Thymus (tissue), 11 donors: ENCODE measurements around the gene RASSF10. TPM values are rescaled to one million over a fixed set of nuclear protein-coding genes. Genes with fewer than 3 reads are reported as not detected.
A peak's percentile ranks its signal among the peaks of the same experiment; 100 is the strongest.

Experiments
- DNase-seq, 9 donors: peaks; one replicate each; pipeline ENCODE4 v3.0.0-alpha.2; 2013; ENCODE audit warnings: low spot score in 9 of 9, low read depth in 6 of 9, missing footprints in 1 of 9
- H3K27ac ChIP-seq, 2 donors: one replicate each; pipeline ENCODE4 v1.5.1; 2013; ENCODE audit warnings: control low read depth in 1 of 2, low read depth in 1 of 2, low read length in 1 of 2, mild to moderate bottlenecking in 1 of 2, moderate library complexity in 1 of 2
- H3K27me3 ChIP-seq, 2 donors: one replicate each; pipeline ENCODE4 v1.5.1; 2013; ENCODE audit warnings: low read length in 1 of 2; ENCODE audit not compliant: control insufficient read depth in 2 of 2, insufficient read depth in 1 of 2
- H3K36me3 ChIP-seq, 2 donors: one replicate each; pipeline ENCODE4 v1.5.1; 2013; ENCODE audit warnings: low read length in 1 of 2, mild to moderate bottlenecking in 1 of 2, moderate library complexity in 1 of 2; ENCODE audit not compliant: control insufficient read depth in 2 of 2, insufficient read depth in 2 of 2
- H3K4me1 ChIP-seq, 2 donors: one replicate each; pipeline ENCODE4 v1.5.1; 2013; ENCODE audit warnings: low read length in 2 of 2; ENCODE audit not compliant: control insufficient read depth in 2 of 2, insufficient read depth in 2 of 2
- H3K4me3 ChIP-seq, 2 donors: one replicate each; pipeline ENCODE4 v1.5.1; 2013; ENCODE audit warnings: low read length in 2 of 2, control low read depth in 1 of 2, mild to moderate bottlenecking in 1 of 2
- H3K9me3 ChIP-seq, 2 donors: one replicate each; pipeline ENCODE4 v1.5.1; 2013; ENCODE audit warnings: low read length in 1 of 2, mild to moderate bottlenecking in 1 of 2; ENCODE audit not compliant: control insufficient read depth in 2 of 2, insufficient read depth in 1 of 2
- WGBS: extraction: QIAGEN DNeasy Blood & Tissue Kit; methylation state at CpG from one replicate; pipeline ENCODE4 v1.1.7; 2013; 5-methylcytosine and 5-hydroxymethylcytosine counted together
- polyA plus RNA-seq: library from polyadenylated mRNA; stranded (reverse); fragments of 200-250 nt; gene quantifications from one replicate; pipeline ENCODE4 v1.2.3, GENCODE V29; 2013
- total RNA-seq: library from RNA; stranded (reverse); fragments of 120-200 nt; gene quantifications from one replicate; pipeline ENCODE4 v1.2.4, GENCODE V29; 2013
- donor health status: healthy.

Gene RASSF10
- total and polyA plus RNA-seq, 2 donors: 0.73 to 2.8 TPM

DNA sequence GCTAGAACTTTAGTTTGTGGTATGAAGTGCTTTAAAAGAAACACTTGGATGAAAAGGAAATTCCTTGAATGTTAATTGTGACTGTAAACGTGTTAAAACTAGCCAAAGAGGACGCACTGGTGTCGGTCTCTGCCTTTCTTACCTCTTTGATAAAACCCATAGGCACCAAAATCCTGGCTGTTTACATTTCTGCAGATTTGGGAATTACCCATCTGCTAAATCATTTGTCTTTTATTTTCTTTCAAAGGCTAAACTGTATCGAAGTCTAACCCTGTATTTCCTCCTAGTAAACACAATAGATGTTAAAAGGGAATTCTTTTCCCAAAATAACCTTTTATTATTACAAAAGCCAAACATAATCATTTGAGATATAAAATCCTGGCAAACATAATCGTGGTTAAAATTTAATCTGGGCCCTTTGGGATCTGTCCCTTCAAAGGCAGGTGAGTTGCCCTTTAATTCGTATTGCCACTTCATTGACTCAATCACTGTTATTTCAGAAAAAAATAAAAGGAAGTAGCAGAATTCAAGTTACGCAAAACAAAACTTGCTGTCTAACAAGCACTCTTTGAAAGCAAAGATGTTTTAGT lies 2.4 kb downstream of the RASSF10 start:
- WGBS: 20% methylated on average over 7 of the region's 7 CpGs
- Histone ChIP-seq H3K27me3 (peaks cover 42 to 57% of the 10 kb centered on the region in 2 donors), H3K27ac (no peak overlapping the region)

DNA sequence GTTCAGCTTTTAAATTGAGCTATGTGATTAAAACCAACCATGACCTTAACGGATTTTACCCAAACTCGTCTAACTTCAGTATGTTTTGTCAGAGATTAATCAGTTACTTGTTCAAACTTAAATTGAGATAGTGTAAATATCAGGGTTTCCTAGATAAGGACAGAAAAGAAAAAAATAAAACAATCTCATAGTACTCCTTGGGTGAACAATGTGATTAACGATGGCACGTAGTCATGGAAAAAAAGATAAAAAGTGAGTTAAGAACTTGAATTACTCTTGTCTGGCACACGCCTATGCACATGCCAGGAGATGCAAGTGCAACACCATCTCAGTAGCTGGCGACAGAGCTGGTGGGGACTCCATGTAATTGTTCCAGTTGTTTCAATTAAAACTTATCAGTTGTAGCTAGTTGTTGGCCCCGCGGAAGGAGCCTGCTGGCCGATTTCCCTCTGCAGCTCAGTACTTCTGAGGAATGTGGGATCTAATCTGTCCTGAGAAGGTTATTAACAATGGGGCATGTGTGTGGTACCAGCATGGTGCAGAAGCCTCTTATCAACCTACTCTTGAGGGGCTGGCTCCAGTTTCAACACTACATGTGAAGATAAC lies 3.0 kb downstream of the RASSF10 start:
- peaks cover 42 to 54% of the 10 kb centered on the region in 2 donors for H3K27me3 ChIP-seq
- H3K36me3 ChIP-seq: no peaks in the 10 kb centered on the region
- 56% methylated on average over 9 of the region's 9 CpGs for WGBS
- H3K4me1 ChIP-seq: no peaks in the 10 kb centered on the region
- no peak overlapping the region for H3K27ac ChIP-seq
- H3K9me3 ChIP-seq: no peaks in the 10 kb centered on the region
- no peak for DNase-seq
- peak overlapping the region in 1 of 2 donors; percentile 5 for H3K4me3 ChIP-seq

More for the DNA sequence above, 2.4 kb downstream of the RASSF10 start:
- Histone ChIP-seq H3K4me1 (no peaks in the 10 kb centered on the region), H3K9me3 (no peaks in the 10 kb centered on the region), H3K4me3 (peak overlapping the region in 1 of 2 donors; percentile 14), H3K36me3 (no peaks in the 10 kb centered on the region)
- DNase-seq: no peak

DNA sequence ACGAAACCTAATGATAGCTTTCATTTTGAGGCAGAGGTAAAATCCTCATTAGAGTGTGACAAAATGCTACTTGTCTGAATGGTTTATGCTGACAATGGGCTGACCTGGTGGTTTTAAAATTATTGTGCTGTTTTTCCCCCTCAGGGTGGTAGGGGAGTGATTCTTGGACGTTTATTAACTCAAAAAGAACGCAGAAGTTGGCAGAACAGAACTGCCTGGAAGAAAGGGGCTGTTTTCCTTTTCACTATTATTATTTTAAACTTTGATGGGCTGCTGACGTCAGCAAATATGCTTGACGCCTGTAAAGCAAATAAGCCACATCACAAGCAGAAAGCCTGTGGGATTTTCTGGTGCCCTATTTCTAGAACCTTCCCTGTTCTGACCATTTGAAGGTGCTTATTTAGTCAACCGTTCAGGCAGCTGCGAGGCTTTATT lies 4.0 kb downstream of the RASSF10 start:
- Histone ChIP-seq H3K27ac (no peak overlapping the region), H3K27me3 (peaks cover 39 to 47% of the 10 kb centered on the region in 2 donors), H3K9me3 (no peaks in the 10 kb centered on the region), H3K4me3 (no peak overlapping the region), H3K4me1 (no peaks in the 10 kb centered on the region), H3K36me3 (no peaks in the 10 kb centered on the region)
- WGBS: 72% methylated on average over 7 of the region's 7 CpGs
- DNase-seq: no peak

DNA sequence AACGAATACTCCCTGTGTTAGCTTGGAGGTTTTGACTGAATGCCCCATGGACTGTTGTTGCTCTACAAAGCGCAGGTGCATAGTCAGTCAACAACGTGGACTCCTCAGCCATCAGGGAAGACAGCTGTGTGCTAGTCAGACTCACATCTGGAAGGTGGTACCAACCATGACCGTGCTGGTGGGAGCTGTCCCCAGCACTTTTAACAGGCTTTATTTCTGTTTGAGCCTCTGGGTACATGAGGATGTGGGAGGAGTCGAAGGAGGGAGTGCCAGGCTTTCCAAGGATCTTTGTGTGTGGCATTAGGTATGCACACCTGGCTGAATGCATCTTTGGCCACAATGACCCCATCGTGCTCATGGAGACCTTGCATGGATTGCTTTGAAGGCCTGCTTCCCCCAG lies 6.6 kb downstream of the RASSF10 start:
- H3K9me3 ChIP-seq: no peaks in the 10 kb centered on the region
- H3K36me3 ChIP-seq: no peaks in the 10 kb centered on the region
- peaks cover 18 to 20% of the 10 kb centered on the region in 2 donors for H3K27me3 ChIP-seq
- no peak overlapping the region for H3K4me3 ChIP-seq
- no peaks in the 10 kb centered on the region for H3K4me1 ChIP-seq
- WGBS: 81% methylated on average over 6 of the region's 6 CpGs
- no peak for DNase-seq
- H3K27ac ChIP-seq: no peak overlapping the region

DNA sequence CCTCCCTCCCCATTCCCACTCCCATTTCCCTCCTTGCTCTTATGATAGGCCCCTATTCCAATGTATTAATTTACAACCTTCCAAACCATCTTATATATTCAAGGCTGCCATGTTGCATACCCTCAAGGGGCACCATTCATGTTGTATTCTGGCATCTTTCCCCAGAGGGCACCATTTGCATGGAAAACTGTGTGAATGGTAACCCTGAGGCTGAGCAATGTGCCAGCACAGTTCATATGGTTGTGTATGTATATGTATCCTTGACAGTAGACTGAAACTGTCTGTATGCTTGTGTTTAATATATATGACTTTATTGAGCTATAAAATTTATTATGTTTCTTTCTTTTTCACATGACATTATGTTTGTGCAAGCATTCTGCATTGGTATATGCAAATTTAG lies 7.3 kb downstream of the RASSF10 start:
- H3K4me3 ChIP-seq: no peak overlapping the region
- H3K27me3 ChIP-seq: peaks cover 11 to 13% of the 10 kb centered on the region in 2 donors
- no peaks in the 10 kb centered on the region for H3K36me3 ChIP-seq
- H3K27ac ChIP-seq: no peak overlapping the region
- no peak for DNase-seq
- no peaks in the 10 kb centered on the region for H3K9me3 ChIP-seq
- no peaks in the 10 kb centered on the region for H3K4me1 ChIP-seq

DNA sequence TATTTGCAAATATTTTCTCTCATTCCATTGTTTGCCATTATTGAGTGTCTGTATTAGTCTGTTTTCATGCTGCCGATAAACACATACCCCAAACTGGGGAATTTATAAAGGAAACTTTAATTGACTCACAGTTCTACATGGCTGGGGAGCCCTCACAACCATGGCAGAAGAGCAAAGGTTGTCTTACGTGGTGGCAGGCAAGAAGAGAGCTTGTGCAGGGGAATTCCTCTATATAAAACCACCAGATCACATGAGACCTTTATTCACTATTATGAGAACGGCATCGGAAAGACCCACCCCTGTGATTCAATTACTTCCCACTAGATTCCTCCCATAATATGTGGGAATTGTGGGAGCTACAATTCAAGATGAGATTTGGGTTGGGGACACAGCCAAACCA lies 10.2 kb downstream of the RASSF10 start:
- no peak overlapping the region for H3K4me3 ChIP-seq
- DNase-seq: no peak
- H3K27ac ChIP-seq: no peak overlapping the region
- H3K27me3 ChIP-seq: peaks cover 0 to 2% of the 10 kb centered on the region in 2 donors
- H3K4me1 ChIP-seq: no peaks in the 10 kb centered on the region
- no peaks in the 10 kb centered on the region for H3K9me3 ChIP-seq
- 93% methylated on average over 4 of the region's 4 CpGs for WGBS
- no peaks in the 10 kb centered on the region for H3K36me3 ChIP-seq

DNA sequence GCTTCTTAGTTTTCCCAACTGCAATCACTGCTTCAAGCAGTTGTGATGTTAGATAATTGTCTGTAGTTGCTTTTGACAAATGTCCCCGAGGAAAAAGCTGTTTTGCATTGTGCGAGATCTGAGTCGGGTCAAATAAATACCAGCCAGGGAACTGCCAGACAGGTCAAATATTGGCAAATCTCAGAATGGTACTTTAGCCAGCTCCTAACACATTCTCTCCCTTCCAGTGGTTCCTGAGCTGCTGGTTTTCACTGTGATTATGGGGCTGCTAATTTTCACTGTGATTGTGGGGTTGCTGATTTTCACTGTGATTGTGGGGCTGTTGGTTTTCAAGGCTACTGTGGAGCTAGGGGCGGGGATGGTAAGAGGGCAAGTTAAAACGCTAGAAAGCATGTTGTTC lies 14.3 kb downstream of the RASSF10 start:
- H3K4me1 ChIP-seq: no peaks in the 10 kb centered on the region
- 91% methylated on average over 5 of the region's 5 CpGs for WGBS
- no peak overlapping the region for H3K4me3 ChIP-seq
- H3K9me3 ChIP-seq: no peaks in the 10 kb centered on the region
- DNase-seq: no peak
- H3K27ac ChIP-seq: no peak overlapping the region
- H3K36me3 ChIP-seq: no peaks in the 10 kb centered on the region
- no peaks in the 10 kb centered on the region for H3K27me3 ChIP-seq

DNA sequence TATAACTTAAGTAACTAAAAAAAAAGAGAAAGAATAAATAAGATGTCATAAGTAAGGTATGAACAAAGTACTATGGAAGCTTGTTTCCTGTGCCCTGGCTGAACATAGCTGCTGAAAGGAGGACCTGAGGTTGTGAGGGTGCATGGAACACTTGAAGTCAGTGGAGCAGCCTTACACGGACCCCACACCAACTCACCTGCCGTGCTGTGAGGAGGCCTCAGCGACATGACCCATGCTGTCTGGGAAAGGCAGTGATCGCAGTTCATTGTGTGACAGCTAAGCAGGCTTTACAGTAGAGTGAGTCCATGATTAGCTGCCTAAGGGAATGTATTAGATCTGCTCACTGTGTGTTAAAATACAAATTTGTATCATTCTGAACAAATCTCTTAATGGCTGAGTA lies 17.6 kb downstream of the RASSF10 start:
- no peaks in the 10 kb centered on the region for H3K36me3 ChIP-seq
- H3K4me3 ChIP-seq: no peak overlapping the region
- DNase-seq: no peak
- no peak overlapping the region for H3K27ac ChIP-seq
- WGBS: over 99% methylated on average over 4 of the region's 4 CpGs
- no peaks in the 10 kb centered on the region for H3K9me3 ChIP-seq
- H3K4me1 ChIP-seq: no peaks in the 10 kb centered on the region
- no peaks in the 10 kb centered on the region for H3K27me3 ChIP-seq

DNA sequence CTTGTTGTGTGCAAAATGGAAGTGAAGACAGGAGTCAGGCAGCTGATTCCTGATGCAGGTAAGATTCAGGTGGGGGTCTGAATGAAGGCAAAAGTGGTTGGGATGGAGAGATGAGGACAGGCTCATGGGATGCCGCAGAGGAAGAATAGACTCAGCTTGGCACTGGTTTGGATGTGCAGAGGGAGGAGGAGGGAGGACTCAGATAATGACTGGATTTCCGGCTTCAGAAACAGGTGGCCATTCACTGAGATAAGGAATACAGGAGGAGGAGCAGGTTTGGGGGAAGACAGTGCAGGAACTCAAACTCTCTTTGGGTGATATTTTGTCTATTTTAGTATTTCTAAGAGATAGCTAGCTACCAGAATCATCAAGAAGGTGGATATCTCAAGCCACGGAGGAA lies 19.2 kb downstream of the RASSF10 start:
- Histone ChIP-seq H3K36me3 (no peaks in the 10 kb centered on the region), H3K27ac (no peak overlapping the region), H3K4me1 (no peaks in the 10 kb centered on the region), H3K4me3 (no peak overlapping the region), H3K9me3 (no peaks in the 10 kb centered on the region), H3K27me3 (no peaks in the 10 kb centered on the region)
- WGBS: 92% methylated on average over 3 of the region's 3 CpGs
- no peak for DNase-seq
